ENCODE measurements around the gene BOD1L1.

The BOD1L1 gene

GRCh38 chr4:13524504-13525243, 102.9 kb downstream of the BOD1L1 start:
- H3K4me3 ChIP-seq (ENCODE audit: low read depth, low read length): no peak overlapping the region
- TF ChIP-seq, protein P1, sequence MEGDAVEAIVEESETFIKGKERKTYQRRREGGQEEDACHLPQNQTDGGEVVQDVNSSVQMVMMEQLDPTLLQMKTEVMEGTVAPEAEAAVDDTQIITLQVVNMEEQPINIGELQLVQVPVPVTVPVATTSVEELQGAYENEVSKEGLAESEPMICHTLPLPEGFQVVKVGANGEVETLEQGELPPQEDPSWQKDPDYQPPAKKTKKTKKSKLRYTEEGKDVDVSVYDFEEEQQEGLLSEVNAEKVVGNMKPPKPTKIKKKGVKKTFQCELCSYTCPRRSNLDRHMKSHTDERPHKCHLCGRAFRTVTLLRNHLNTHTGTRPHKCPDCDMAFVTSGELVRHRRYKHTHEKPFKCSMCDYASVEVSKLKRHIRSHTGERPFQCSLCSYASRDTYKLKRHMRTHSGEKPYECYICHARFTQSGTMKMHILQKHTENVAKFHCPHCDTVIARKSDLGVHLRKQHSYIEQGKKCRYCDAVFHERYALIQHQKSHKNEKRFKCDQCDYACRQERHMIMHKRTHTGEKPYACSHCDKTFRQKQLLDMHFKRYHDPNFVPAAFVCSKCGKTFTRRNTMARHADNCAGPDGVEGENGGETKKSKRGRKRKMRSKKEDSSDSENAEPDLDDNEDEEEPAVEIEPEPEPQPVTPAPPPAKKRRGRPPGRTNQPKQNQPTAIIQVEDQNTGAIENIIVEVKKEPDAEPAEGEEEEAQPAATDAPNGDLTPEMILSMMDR (IDR thresholded peaks at IDR 0.05; ENCODE audit: low read depth, low read length): no peak

- no peak overlapping the region for H3K4me3 ChIP-seq (ENCODE audit: low read depth, low read length)
- TF ChIP-seq, protein P1 (IDR thresholded peaks at IDR 0.05; ENCODE audit: low read depth, low read length): no peak
Observed at GRCh38 chr4:13523591-13524503, 103.7 kb downstream of the BOD1L1 start.

DNA sequence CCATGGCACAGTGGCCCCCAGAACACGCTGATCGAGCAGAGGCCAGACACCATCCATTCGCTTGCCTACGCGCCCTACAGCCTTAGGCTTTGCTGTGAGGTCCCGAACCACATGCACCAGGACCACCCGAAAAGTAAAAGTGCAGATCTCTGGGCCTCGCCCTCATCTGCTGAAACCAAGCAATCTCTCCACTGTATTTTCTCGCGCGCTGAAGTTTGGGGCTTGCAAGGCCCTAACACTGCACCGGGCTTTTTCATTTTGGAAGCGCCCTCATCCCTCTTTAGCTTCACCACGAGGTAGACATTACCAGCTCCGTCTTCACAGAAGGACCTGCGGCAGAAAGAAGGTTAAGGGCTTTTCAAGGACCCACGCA, 104.4 kb downstream of the BOD1L1 start:
- H3K4me3 ChIP-seq (ENCODE audit: low read depth, low read length): no peak overlapping the region
- TF ChIP-seq, protein P1 (IDR thresholded peaks at IDR 0.05; ENCODE audit: low read depth, low read length): no peak

GRCh38 chr4:13522282-13523104, 105.0 kb downstream of the BOD1L1 start:
- no peak overlapping the region for H3K4me3 ChIP-seq (ENCODE audit: low read depth, low read length)
- TF ChIP-seq, protein P1 (IDR thresholded peaks at IDR 0.05; ENCODE audit: low read depth, low read length): no peak

DNA sequence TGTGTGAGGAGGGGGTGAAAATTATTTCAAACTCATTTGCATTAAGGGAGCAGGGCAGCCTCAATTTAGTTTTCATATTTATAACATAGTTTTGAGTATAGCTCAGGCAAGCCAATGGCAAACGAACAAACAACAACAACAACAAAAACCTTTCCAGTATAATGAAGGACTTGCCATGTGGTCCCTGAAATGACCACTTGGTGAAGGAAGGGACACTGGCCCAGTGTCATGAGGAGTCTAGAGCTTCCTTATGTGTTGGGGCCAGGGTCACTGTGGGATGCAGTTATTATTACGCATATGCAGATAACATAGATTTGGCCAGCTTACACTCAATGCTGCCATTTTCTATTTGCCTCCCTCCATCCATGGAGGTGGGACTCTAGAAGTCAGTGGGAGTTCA, 106.5 kb downstream of the BOD1L1 start:
- TF ChIP-seq, protein P1 (IDR thresholded peaks at IDR 0.05; ENCODE audit: low read depth, low read length): no peak
- H3K4me3 ChIP-seq (ENCODE audit: low read depth, low read length): no peak overlapping the region
